Glutamatergic neuron (in vitro differentiated cells): ENCODE measurements around the gene POLD1. TPM values are rescaled to one million over a fixed set of nuclear protein-coding genes. Genes with fewer than 3 reads are reported as not detected.

ENCODE experiments used
- DNase-seq: peaks from one replicate; pipeline ENCODE4 v3.0.0; 2022
- H3K27ac Mint-ChIP-seq: one replicate; pipeline ENCODE4 v1.8.0; 2020; ENCODE audit warnings: mild to moderate bottlenecking, mixed read lengths, inconsistent platforms; ENCODE audit not compliant: unreplicated experiment
- H3K27me3 Mint-ChIP-seq: one replicate; pipeline ENCODE4 v1.8.0; 2020; ENCODE audit warnings: mild to moderate bottlenecking, moderate library complexity, mixed read lengths, inconsistent platforms; ENCODE audit not compliant: unreplicated experiment
- H3K36me3 Mint-ChIP-seq: one replicate; pipeline ENCODE4 v1.8.0; 2020; ENCODE audit warnings: mild to moderate bottlenecking, mixed read lengths, inconsistent platforms; ENCODE audit not compliant: unreplicated experiment
- H3K4me1 Mint-ChIP-seq: one replicate; pipeline ENCODE4 v1.8.0; 2020; ENCODE audit warnings: mild to moderate bottlenecking, low read depth, mixed read lengths, inconsistent platforms; ENCODE audit not compliant: unreplicated experiment
- H3K4me3 Mint-ChIP-seq: one replicate; pipeline ENCODE4 v1.8.0; 2020; ENCODE audit warnings: mild to moderate bottlenecking, mixed read lengths, inconsistent platforms; ENCODE audit not compliant: unreplicated experiment
- H3K9me3 Mint-ChIP-seq: one replicate; pipeline ENCODE4 v1.8.0; 2020; ENCODE audit warnings: mild to moderate bottlenecking, moderate library complexity, mixed read lengths, inconsistent platforms; ENCODE audit not compliant: unreplicated experiment
- CTCF ChIP-seq: fragments of 200-600 bp; sonication (generic); IDR thresholded peaks from one replicate; pipeline ENCODE4 v1.5.0; 2021; ENCODE audit not compliant: partially characterized antibody, unreplicated experiment
- total RNA-seq: library from RNA; stranded (reverse); fragmentation: NEBNext Ultra II Directional; extraction: Animal tissue kit (Norgen Biotek cat#: 25700); gene quantifications from one replicate; pipeline ENCODE4 v1.2.1, GENCODE V29; 2021; ENCODE audit not compliant: unreplicated experiment

The POLD1 gene
- total RNA-seq, 1 donor from 2014 or later, result 38.9 TPM

- H3K9me3 Mint-ChIP-seq, result peaks cover 7% of the 10 kb centered on the region
- TF ChIP-seq CTCF, result no peak
These were observed 49.3 kb downstream of the POLD1 start for GRCh38 chr19:50433201-50434180.

GRCh38 chr19:50434525-50434924 lies 50.4 kb downstream of the POLD1 start:
- Mint-ChIP-seq H3K27ac (peak overlapping the region; percentile 69), H3K4me3 (no peak overlapping the region), H3K4me1 (peaks cover 10% of the 10 kb centered on the region), H3K27me3 (peaks cover 8% of the 10 kb centered on the region), H3K36me3 (peaks cover under 1% of the 10 kb centered on the region), H3K9me3 (peaks cover 7% of the 10 kb centered on the region)
- DNase-seq, result peak; percentile 74
- no peak for TF ChIP-seq CTCF

More at GRCh38 chr19:50433201-50434180, 49.3 kb downstream of the POLD1 start:
- Mint-ChIP-seq H3K27ac (peak overlapping the region; percentile 59), H3K4me1 (peaks cover 10% of the 10 kb centered on the region), H3K4me3 (peak overlapping the region; percentile 77), H3K27me3 (peaks cover 7% of the 10 kb centered on the region), H3K36me3 (no peaks in the 10 kb centered on the region)
- no peak for DNase-seq

- no peak overlapping the region for H3K27ac Mint-ChIP-seq
- peaks cover 10% of the 10 kb centered on the region for H3K27me3 Mint-ChIP-seq
- no peak for TF ChIP-seq CTCF
- H3K4me1 Mint-ChIP-seq, result peaks cover 10% of the 10 kb centered on the region
- peaks cover 5% of the 10 kb centered on the region for H3K36me3 Mint-ChIP-seq
- peaks cover 11% of the 10 kb centered on the region for H3K9me3 Mint-ChIP-seq
- no peak overlapping the region for H3K4me3 Mint-ChIP-seq
- DNase-seq, result no peak
These were observed 51.1 kb downstream of the POLD1 start for GRCh38 chr19:50435221-50435620.

GRCh38 chr19:50435627-50436026 lies 51.5 kb downstream of the POLD1 start:
- Mint-ChIP-seq H3K27ac (no peak overlapping the region), H3K4me1 (peaks cover 10% of the 10 kb centered on the region), H3K36me3 (peaks cover 5% of the 10 kb centered on the region), H3K27me3 (peaks cover 10% of the 10 kb centered on the region), H3K9me3 (peaks cover 11% of the 10 kb centered on the region), H3K4me3 (no peak overlapping the region)
- TF ChIP-seq CTCF, result no peak
- DNase-seq, result no peak
